Neural progenitor cell (in vitro differentiated cells): ENCODE measurements around the gene ALKAL2.

Experiments used
- EZH2 ChIP-seq: fragments of 200-600 bp; sonication (generic); IDR thresholded peaks from 2 replicates; pipeline ENCODE4 v1.6.1; 2017; ENCODE audit warnings: antibody characterized with exemption, mild to moderate bottlenecking, moderate library complexity
- EZH2phosphoT487 ChIP-seq: fragments of 200-600 bp; sonication (generic); IDR thresholded peaks from 2 replicates; pipeline ENCODE4 v1.6.1; 2017; ENCODE audit warnings: antibody characterized with exemption
- TF ChIP-seq, protein P1 (sequence below): fragments of 200-600 bp; sonication (generic); IDR thresholded peaks from 2 replicates; pipeline ENCODE4 v1.5.1; 2017; ENCODE audit warnings: antibody characterized with exemption, mild to moderate bottlenecking

DNA sequence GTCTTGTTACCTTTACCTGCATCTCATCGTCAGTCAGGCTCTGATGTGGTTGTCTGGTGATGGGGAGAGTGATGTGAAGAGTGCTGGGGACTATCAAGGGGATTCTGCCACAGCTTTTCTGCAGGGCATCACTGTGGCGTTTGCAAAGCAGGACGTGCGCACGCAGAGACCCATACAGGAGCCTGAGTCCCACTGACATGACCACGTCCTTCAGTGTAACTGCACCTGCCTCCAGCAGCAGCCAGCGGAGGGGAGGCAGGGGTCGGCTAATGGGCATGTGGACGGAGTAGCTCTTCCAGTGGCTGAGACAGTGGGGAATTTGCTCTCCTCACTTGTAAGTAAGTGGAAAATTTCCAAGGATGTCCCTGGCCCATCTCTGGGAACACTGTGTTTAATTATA is 6.5 kb downstream of the ALKAL2 start:
- TF ChIP-seq, protein P1, sequence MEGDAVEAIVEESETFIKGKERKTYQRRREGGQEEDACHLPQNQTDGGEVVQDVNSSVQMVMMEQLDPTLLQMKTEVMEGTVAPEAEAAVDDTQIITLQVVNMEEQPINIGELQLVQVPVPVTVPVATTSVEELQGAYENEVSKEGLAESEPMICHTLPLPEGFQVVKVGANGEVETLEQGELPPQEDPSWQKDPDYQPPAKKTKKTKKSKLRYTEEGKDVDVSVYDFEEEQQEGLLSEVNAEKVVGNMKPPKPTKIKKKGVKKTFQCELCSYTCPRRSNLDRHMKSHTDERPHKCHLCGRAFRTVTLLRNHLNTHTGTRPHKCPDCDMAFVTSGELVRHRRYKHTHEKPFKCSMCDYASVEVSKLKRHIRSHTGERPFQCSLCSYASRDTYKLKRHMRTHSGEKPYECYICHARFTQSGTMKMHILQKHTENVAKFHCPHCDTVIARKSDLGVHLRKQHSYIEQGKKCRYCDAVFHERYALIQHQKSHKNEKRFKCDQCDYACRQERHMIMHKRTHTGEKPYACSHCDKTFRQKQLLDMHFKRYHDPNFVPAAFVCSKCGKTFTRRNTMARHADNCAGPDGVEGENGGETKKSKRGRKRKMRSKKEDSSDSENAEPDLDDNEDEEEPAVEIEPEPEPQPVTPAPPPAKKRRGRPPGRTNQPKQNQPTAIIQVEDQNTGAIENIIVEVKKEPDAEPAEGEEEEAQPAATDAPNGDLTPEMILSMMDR: no peak
- no peak for TF ChIP-seq EZH2phosphoT487
- no peak for TF ChIP-seq EZH2
